SK-N-MC (cell line): ENCODE results near the gene CYSTM1.

Source experiments
- DNase-seq: peaks from one replicate; pipeline ENCODE4 v3.0.0-alpha.2; 2011; ENCODE audit warnings: low read depth, low spot score
- H3K27ac ChIP-seq: fragments of 200-600 bp; sonication (generic); 2 replicates; pipeline ENCODE4 v1.5.1; 2016; ENCODE audit warnings: mixed run types
- H3K36me3 ChIP-seq: fragments of 200-600 bp; sonication (generic); 2 replicates; pipeline ENCODE4 v1.6.1; 2017; ENCODE audit warnings: antibody characterized with exemption, low read length, mixed read lengths; ENCODE audit not compliant: insufficient read depth
- H3K4me3 ChIP-seq: fragments of 200-600 bp; sonication (generic); 2 replicates; pipeline ENCODE4 v1.5.1; 2016
- H3K9ac ChIP-seq: fragments of 200-600 bp; sonication (generic); 2 replicates; pipeline ENCODE4 v1.8.0; 2017; ENCODE audit warnings: mixed run types, mixed read lengths; ENCODE audit not compliant: insufficient read length
- H3K9me3 ChIP-seq: fragments of 200-600 bp; sonication (generic); 2 replicates; pipeline ENCODE4 v1.6.1; 2017; ENCODE audit warnings: low read depth, mild to moderate bottlenecking, antibody characterized with exemption, low read length, moderate library complexity, mixed read lengths
- EZH2 ChIP-seq: fragments of 200-600 bp; sonication (generic); IDR thresholded peaks from one replicate; pipeline ENCODE4 v1.6.1; 2017; ENCODE audit warnings: antibody characterized with exemption
- FOXP2 ChIP-seq: optimal IDR thresholded peaks from 2 replicates; pipeline ENCODE3; 2011; ENCODE audit warnings: mild to moderate bottlenecking, moderate library complexity; ENCODE audit not compliant: insufficient read depth; ENCODE audit errors: extremely low read length, control extremely low read depth
- POLR2AphosphoS5 ChIP-seq: IDR thresholded peaks from 2 replicates; pipeline ENCODE4 v1.6.1; 2012; ENCODE audit warnings: mild to moderate bottlenecking, low read depth, low read length, borderline replicate concordance

The CYSTM1 gene

GRCh38 chr5:140174465-140175366 is at the start of gene CYSTM1:
Gene CYSTM1 (plus strand): TSS chr5:140175188. CDS start chr5:140194466, 19,278 bp downstream.
- Histone ChIP-seq H3K9me3 (no peaks in the 10 kb centered on the region), H3K4me3 (peak within 1 kb of the TSS; percentile 99), H3K36me3 (no peaks in the 10 kb centered on the region), H3K27ac (peak within 1 kb of the TSS; percentile 82), H3K9ac (peak within 1 kb of the TSS; percentile 84)
- peak; percentile 52 for DNase-seq
- TF ChIP-seq POLR2AphosphoS5 (peak; percentile 86), FOXP2 (no peak)

GRCh38 chr5:140125637-140126036 is 49.4 kb upstream of the CYSTM1 start, which contains the start of gene IGIP:
Gene IGIP (plus strand): TSS chr5:140125937. CDS start chr5:140128477, 2,540 bp downstream.
- H3K4me3 ChIP-seq = no peak within 1 kb of the TSS
- no peaks in the 10 kb centered on the region for H3K9me3 ChIP-seq
- H3K27ac ChIP-seq = no peak within 1 kb of the TSS
- TF ChIP-seq EZH2 (no peak), FOXP2 (no peak), POLR2AphosphoS5 (no peak)
- no peaks in the 10 kb centered on the region for H3K36me3 ChIP-seq
- H3K9ac ChIP-seq = no peak within 1 kb of the TSS
- no peak for DNase-seq

DNA sequence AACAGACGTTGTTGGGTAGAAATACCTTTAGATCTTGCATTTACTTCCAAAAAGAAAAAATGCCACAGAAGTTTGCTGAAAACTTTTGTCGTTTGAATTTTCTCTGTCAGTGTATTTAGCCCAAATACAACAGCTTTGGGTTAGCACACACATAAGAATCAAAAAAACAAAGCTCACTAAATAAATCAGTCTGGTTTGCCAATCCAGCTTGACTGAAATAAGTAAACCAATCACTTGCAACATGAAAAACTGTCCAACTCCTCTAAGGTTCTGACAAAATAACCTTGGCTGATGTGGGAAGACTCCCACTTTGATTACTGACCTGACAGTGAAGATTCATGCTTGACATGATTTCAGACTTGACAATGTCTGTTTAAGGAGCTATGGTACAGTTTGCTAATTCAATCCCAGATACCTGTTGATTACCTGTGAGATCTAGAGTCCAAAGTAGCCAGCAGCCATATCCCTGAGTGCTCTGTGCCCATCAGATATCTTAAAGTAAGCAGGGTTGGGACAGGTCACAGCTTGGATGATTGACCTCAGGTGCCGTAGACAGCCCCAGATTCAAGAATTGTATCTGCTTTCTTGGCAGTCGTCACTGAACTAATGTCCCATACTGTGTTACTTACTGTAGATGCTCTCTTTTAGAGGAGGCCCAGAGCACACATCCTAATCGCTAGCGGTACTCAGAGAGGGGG is 48.5 kb upstream of the CYSTM1 start:
- Histone ChIP-seq H3K9ac (no peak overlapping the region), H3K9me3 (no peaks in the 10 kb centered on the region), H3K4me3 (no peak overlapping the region), H3K27ac (no peak overlapping the region), H3K36me3 (no peaks in the 10 kb centered on the region)
- DNase-seq = no peak
- TF ChIP-seq EZH2 (no peak), POLR2AphosphoS5 (no peak), FOXP2 (no peak)

- Histone ChIP-seq H3K9me3 (no peaks in the 10 kb centered on the region), H3K9ac (no peak overlapping the region), H3K4me3 (no peak overlapping the region), H3K36me3 (no peaks in the 10 kb centered on the region), H3K27ac (no peak overlapping the region)
- DNase-seq = no peak
- TF ChIP-seq FOXP2 = no peak
- TF ChIP-seq POLR2AphosphoS5 = no peak
- no peak for TF ChIP-seq EZH2
These were observed 46.6 kb upstream of the CYSTM1 start for GRCh38 chr5:140128376-140128775.

- Histone ChIP-seq H3K9ac (no peak overlapping the region), H3K4me3 (no peak overlapping the region), H3K27ac (no peak overlapping the region)
These were observed 43.8 kb upstream of the CYSTM1 start for GRCh38 chr5:140130949-140131733.

GRCh38 chr5:140131967-140132409 is 43.0 kb upstream of the CYSTM1 start:
- H3K27ac ChIP-seq = no peak overlapping the region

More at GRCh38 chr5:140130949-140131733, 43.8 kb upstream of the CYSTM1 start:
- TF ChIP-seq EZH2 = no peak
- TF ChIP-seq POLR2AphosphoS5 = no peak
- TF ChIP-seq FOXP2 = no peak
- H3K36me3 ChIP-seq = no peaks in the 10 kb centered on the region
- DNase-seq = no peak
- no peaks in the 10 kb centered on the region for H3K9me3 ChIP-seq

GRCh38 chr5:140133514-140134167 is 41.3 kb upstream of the CYSTM1 start:
- Histone ChIP-seq H3K9ac (no peak overlapping the region), H3K9me3 (no peaks in the 10 kb centered on the region), H3K27ac (no peak overlapping the region), H3K36me3 (no peaks in the 10 kb centered on the region), H3K4me3 (no peak overlapping the region)
- no peak for DNase-seq
- no peak for TF ChIP-seq POLR2AphosphoS5
- TF ChIP-seq EZH2 = no peak
- TF ChIP-seq FOXP2 = no peak

More at GRCh38 chr5:140131967-140132409, 43.0 kb upstream of the CYSTM1 start:
- no peak overlapping the region for H3K9ac ChIP-seq
- H3K9me3 ChIP-seq = no peaks in the 10 kb centered on the region
- H3K36me3 ChIP-seq = no peaks in the 10 kb centered on the region
- no peak for DNase-seq
- no peak overlapping the region for H3K4me3 ChIP-seq
- TF ChIP-seq FOXP2 (no peak), EZH2 (no peak), POLR2AphosphoS5 (no peak)
